OCI-LY1 (cell line): ENCODE measurements around the gene DLK1.

ENCODE experiments used
- H2AFZ ChIP-seq: fragments of 200-600 bp; sonication (generic), shearing (Covaris generic); 2 replicates; pipeline ENCODE4 v1.6.0; 2014; ENCODE audit warnings: antibody characterized with exemption, mild to moderate bottlenecking, low read length
- H3F3A ChIP-seq: fragments of 200-600 bp; sonication (generic), shearing (Covaris generic); 2 replicates; pipeline ENCODE4 v1.6.0; 2014; ENCODE audit warnings: mild to moderate bottlenecking, antibody characterized with exemption, low read length, moderate library complexity; ENCODE audit not compliant: insufficient read depth
- H3K27ac ChIP-seq: fragments of 200-600 bp; sonication (generic); 2 replicates; pipeline ENCODE4 v1.5.1; 2014; ENCODE audit warnings: low read length, mixed run types, mild to moderate bottlenecking, low read depth; ENCODE audit not compliant: poor library complexity, severe bottlenecking
- H3K27me3 ChIP-seq: fragments of 200-600 bp; sonication (generic); 2 replicates; pipeline ENCODE4 v1.6.0; 2014; ENCODE audit warnings: antibody characterized with exemption, mild to moderate bottlenecking, low read length, moderate library complexity; ENCODE audit not compliant: insufficient read depth
- H3K36me3 ChIP-seq: fragments of 200-600 bp; sonication (generic); 2 replicates; pipeline ENCODE4 v1.6.1; 2014; ENCODE audit warnings: mild to moderate bottlenecking, antibody characterized with exemption, low read length, moderate library complexity, mixed read lengths; ENCODE audit not compliant: insufficient read depth
- H3K4me1 ChIP-seq: fragments of 200-600 bp; sonication (generic); 2 replicates; pipeline ENCODE4 v1.5.1; 2014; ENCODE audit warnings: mild to moderate bottlenecking, low read length, moderate library complexity; ENCODE audit not compliant: insufficient read depth, severe bottlenecking
- H3K4me2 ChIP-seq: fragments of 200-600 bp; sonication (generic), shearing (Covaris generic); 2 replicates; pipeline ENCODE4 v1.6.1; 2014; ENCODE audit warnings: low read length
- H3K4me3 ChIP-seq: fragments of 200-600 bp; sonication (generic); 2 replicates; pipeline ENCODE4 v1.5.1; 2014; ENCODE audit warnings: low read length, low read depth, mild to moderate bottlenecking, mixed read lengths; ENCODE audit not compliant: poor library complexity, severe bottlenecking
- H3K79me2 ChIP-seq: fragments of 200-600 bp; shearing (Covaris generic); 2 replicates; pipeline ENCODE4 v1.6.1; 2016; ENCODE audit warnings: mixed run types, low read length, mixed read lengths; ENCODE audit not compliant: insufficient read depth
- H3K9ac ChIP-seq: fragments of 200-600 bp; sonication (generic), shearing (Covaris generic); 2 replicates; pipeline ENCODE4 v1.6.1; 2014; ENCODE audit warnings: mild to moderate bottlenecking, low read length, mixed read lengths
- H3K9me2 ChIP-seq: fragments of 200-600 bp; sonication (generic), shearing (Covaris generic); 2 replicates; pipeline ENCODE4 v1.6.1; 2014; ENCODE audit warnings: low read depth, mild to moderate bottlenecking, low read length, mixed read lengths
- H3K9me3 ChIP-seq: fragments of 200-600 bp; shearing (Covaris generic); 2 replicates; pipeline ENCODE4 v1.6.1; 2014; ENCODE audit warnings: low read length, mixed read lengths
- H4K20me1 ChIP-seq: fragments of 200-600 bp; sonication (generic), shearing (Covaris generic); 2 replicates; pipeline ENCODE4 v1.6.0; 2016; ENCODE audit warnings: mild to moderate bottlenecking, low read length; ENCODE audit not compliant: insufficient read depth
- CTCF ChIP-seq: fragments of 200-600 bp; sonication (generic), shearing (Covaris generic); IDR thresholded peaks from 2 replicates; pipeline ENCODE4 v1.5.1; 2017; ENCODE audit warnings: mild to moderate bottlenecking, antibody characterized with exemption, low read length, moderate library complexity, mixed read lengths
- EZH2 ChIP-seq: fragments of 200-600 bp; sonication (generic), shearing (Covaris generic); IDR thresholded peaks from 2 replicates; pipeline ENCODE4 v1.8.0; 2017; ENCODE audit warnings: borderline replicate concordance, mixed run types, mild to moderate bottlenecking, antibody characterized with exemption, low read length, moderate library complexity, mixed read lengths

DLK1 gene

GRCh38 chr14:100777366-100777817, 50.7 kb downstream of the DLK1 start:
- Histone ChIP-seq H3K9me3 (no peaks in the 10 kb centered on the region), H3K27me3 (peaks cover 6% of the 10 kb centered on the region; the same call in 1 of the 2 replicates), H2AFZ (no peak overlapping the region), H3K4me1 (no peaks in the 10 kb centered on the region), H3F3A (no peaks in the 10 kb centered on the region), H3K9me2 (no peaks in the 10 kb centered on the region), H3K79me2 (no peaks in the 10 kb centered on the region), H3K9ac (no peak overlapping the region), H3K27ac (no peak overlapping the region), H4K20me1 (no peaks in the 10 kb centered on the region), H3K36me3 (no peaks in the 10 kb centered on the region), H3K4me3 (no peak overlapping the region), H3K4me2 (no peak overlapping the region)
- no peak for TF ChIP-seq EZH2
- TF ChIP-seq CTCF: no peak

GRCh38 chr14:100777818-100778525, 51.3 kb downstream of the DLK1 start:
- no peak overlapping the region for H3K4me2 ChIP-seq
- H3K9me2 ChIP-seq: no peaks in the 10 kb centered on the region
- TF ChIP-seq CTCF: no peak
- TF ChIP-seq EZH2: no peak
- no peaks in the 10 kb centered on the region for H3K36me3 ChIP-seq
- H3K4me3 ChIP-seq: no peak overlapping the region
- H3K27ac ChIP-seq: no peak overlapping the region
- H4K20me1 ChIP-seq: no peaks in the 10 kb centered on the region
- H3K79me2 ChIP-seq: no peaks in the 10 kb centered on the region
- H3K9ac ChIP-seq: no peak overlapping the region
- no peaks in the 10 kb centered on the region for H3F3A ChIP-seq
- no peaks in the 10 kb centered on the region for H3K9me3 ChIP-seq
- no peaks in the 10 kb centered on the region for H3K4me1 ChIP-seq
- H3K27me3 ChIP-seq: peaks cover 6% of the 10 kb centered on the region; the same call in 1 of the 2 replicates
- no peak overlapping the region for H2AFZ ChIP-seq

GRCh38 chr14:100778526-100778882, 51.8 kb downstream of the DLK1 start:
- no peaks in the 10 kb centered on the region for H3K4me1 ChIP-seq
- no peak overlapping the region for H3K27ac ChIP-seq
- no peaks in the 10 kb centered on the region for H3K79me2 ChIP-seq
- H3F3A ChIP-seq: no peaks in the 10 kb centered on the region
- H3K36me3 ChIP-seq: no peaks in the 10 kb centered on the region
- no peak overlapping the region for H3K4me3 ChIP-seq
- peaks cover 6% of the 10 kb centered on the region; the same call in 1 of the 2 replicates for H3K27me3 ChIP-seq
- TF ChIP-seq CTCF (no peak), EZH2 (no peak)
- no peaks in the 10 kb centered on the region for H4K20me1 ChIP-seq
- no peaks in the 10 kb centered on the region for H3K9me3 ChIP-seq
- no peak overlapping the region for H3K9ac ChIP-seq
- H2AFZ ChIP-seq: no peak overlapping the region
- H3K4me2 ChIP-seq: no peak overlapping the region
- H3K9me2 ChIP-seq: no peaks in the 10 kb centered on the region
